Large intestine (tissue), 3 donors: ENCODE results near the gene FMOD. TPM values are rescaled to one million over a fixed set of nuclear protein-coding genes. Genes with fewer than 3 reads are reported as not detected.

Experiments used
- DNase-seq, 2 donors: peaks; one replicate each; pipeline versions ENCODE4 v3.0.0 to v3.0.0-alpha.2; 2013
- H3K27ac ChIP-seq: one replicate; pipeline ENCODE4 v1.5.1; 2013; ENCODE audit warnings: low read length
- H3K27me3 ChIP-seq: 2 replicates; pipeline ENCODE4 v1.6.1; 2013; ENCODE audit warnings: low read length; ENCODE audit not compliant: control insufficient read depth, insufficient read depth
- H3K36me3 ChIP-seq: 2 replicates; pipeline ENCODE4 v1.6.1; 2013; ENCODE audit warnings: low read length; ENCODE audit not compliant: control insufficient read depth, insufficient read depth
- H3K4me1 ChIP-seq: one replicate; pipeline ENCODE4 v1.6.1; 2013; ENCODE audit warnings: low read length; ENCODE audit not compliant: control insufficient read depth, insufficient read depth
- H3K4me3 ChIP-seq: one replicate; pipeline ENCODE4 v1.5.1; 2013; ENCODE audit warnings: low read length
- H3K9me3 ChIP-seq: one replicate; pipeline ENCODE4 v1.6.1; 2013; ENCODE audit warnings: mild to moderate bottlenecking, low read depth, low read length, moderate library complexity; ENCODE audit not compliant: control insufficient read depth
- WGBS: methylation state at CpG from one replicate; pipeline ENCODE4 v1.1.5; 2013; ENCODE audit warnings: low lambda C conversion rate; ENCODE audit not compliant: insufficient coverage; 5-methylcytosine and 5-hydroxymethylcytosine counted together
- polyA plus RNA-seq: library from polyadenylated mRNA; unstranded; fragments of 120-200 nt; gene quantifications from one replicate; pipeline ENCODE4 v1.2.1, GENCODE V29; 2013

Gene FMOD
- polyA plus RNA-seq, 1 donor: 104 TPM

- Histone ChIP-seq H3K27me3 (no peaks in the 10 kb centered on the region), H3K4me3 (no peak overlapping the region), H3K9me3 (no peaks in the 10 kb centered on the region), H3K27ac (no peak overlapping the region), H3K36me3 (no peaks in the 10 kb centered on the region), H3K4me1 (peaks cover 30% of the 10 kb centered on the region)
- no peak for DNase-seq
Observed at GRCh38 chr1:203362720-203363025, 11.8 kb upstream of the FMOD start.

DNA sequence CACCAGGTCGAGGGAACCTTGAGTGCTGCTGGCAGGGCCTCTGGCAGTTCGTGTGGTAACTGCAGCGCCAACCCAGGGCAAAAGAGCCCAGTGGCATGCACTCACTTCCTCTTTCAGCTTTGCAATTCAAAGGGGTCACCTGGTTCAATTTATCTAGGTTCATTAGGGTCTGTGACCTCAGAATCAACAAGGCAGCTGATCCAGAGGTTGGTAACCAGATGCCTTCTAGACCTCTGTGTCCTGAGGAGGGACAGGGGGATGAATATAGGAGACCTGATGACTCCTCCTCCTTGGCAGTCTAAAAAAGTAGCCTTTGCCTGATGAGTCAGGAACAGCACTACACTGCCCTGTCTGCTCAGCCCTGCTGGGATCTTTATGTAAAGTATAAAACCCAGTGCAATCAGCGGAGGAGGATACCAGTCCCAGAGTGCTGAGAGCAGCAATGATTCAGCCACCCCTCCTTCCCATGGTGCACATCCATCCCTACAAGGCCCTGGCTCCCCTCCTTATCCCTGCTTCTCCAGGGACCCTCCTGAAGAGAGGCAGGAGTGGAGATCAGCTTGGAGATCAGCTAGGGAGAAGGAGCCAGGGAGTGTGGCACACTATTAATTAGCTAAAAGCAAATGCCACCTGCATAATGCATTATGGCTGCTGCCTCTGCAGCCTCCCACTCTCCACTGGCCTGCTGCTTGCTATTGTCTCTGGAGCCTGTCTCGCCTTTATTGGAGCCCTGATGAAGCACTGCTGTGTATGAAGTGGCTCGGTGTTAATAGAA lies 11.2 kb upstream of the FMOD start:
- WGBS: no CpG with 5 or more reads among the region's 6 CpGs
- Histone ChIP-seq H3K4me1 (peaks cover 25% of the 10 kb centered on the region), H3K27me3 (no peaks in the 10 kb centered on the region), H3K9me3 (no peaks in the 10 kb centered on the region), H3K27ac (no peak overlapping the region), H3K36me3 (no peaks in the 10 kb centered on the region), H3K4me3 (no peak overlapping the region)
- DNase-seq: no peak

- no peaks in the 10 kb centered on the region for H3K27me3 ChIP-seq
- no peak overlapping the region for H3K27ac ChIP-seq
- no CpG with 5 or more reads among the region's 10 CpGs for WGBS
- peaks cover 18% of the 10 kb centered on the region for H3K4me1 ChIP-seq
- no peak for DNase-seq
- no peaks in the 10 kb centered on the region for H3K36me3 ChIP-seq
- no peak overlapping the region for H3K4me3 ChIP-seq
- H3K9me3 ChIP-seq: no peaks in the 10 kb centered on the region
Observed at GRCh38 chr1:203360547-203361185, 9.7 kb upstream of the FMOD start.

DNA sequence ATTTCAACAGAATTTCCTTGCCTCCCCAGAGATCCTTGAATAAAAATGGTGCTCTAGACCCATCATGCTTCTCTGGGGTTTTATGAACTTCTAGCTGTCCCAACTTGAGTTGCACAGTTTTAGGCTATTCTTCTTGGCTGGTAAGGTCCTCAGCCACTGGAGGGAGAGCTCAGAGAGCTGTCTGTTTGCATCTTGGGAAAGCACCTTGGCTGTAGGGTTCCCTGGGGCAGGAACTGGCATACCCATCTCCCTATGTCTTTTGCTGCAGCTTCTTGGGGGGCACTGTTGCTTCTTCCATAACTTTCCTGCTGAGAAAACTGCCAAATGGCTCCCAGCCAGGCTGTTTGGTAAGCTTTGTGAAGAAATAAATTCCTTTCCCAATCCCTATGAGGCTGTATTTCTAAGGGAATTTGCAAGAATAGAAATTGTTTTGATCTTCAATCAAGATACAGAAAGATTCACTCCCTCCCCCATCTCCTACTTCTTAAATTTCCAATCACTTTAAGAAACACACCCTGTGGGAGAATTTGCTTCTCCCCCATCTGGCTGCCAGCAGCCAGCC lies 8.2 kb upstream of the FMOD start:
- Histone ChIP-seq H3K27me3 (no peaks in the 10 kb centered on the region), H3K4me1 (peaks cover 3% of the 10 kb centered on the region), H3K27ac (no peak overlapping the region), H3K9me3 (no peaks in the 10 kb centered on the region), H3K36me3 (no peaks in the 10 kb centered on the region), H3K4me3 (no peak overlapping the region)
- DNase-seq: no peak

- no peaks in the 10 kb centered on the region for H3K36me3 ChIP-seq
- no peak overlapping the region for H3K4me3 ChIP-seq
- no peaks in the 10 kb centered on the region for H3K9me3 ChIP-seq
- whole genome bisulfite sequencing: no CpG with 5 or more reads among the region's 2 CpGs
- H3K27me3 ChIP-seq: no peaks in the 10 kb centered on the region
- no peak overlapping the region for H3K27ac ChIP-seq
- DNase-seq: no peak
- peaks cover 26% of the 10 kb centered on the region for H3K4me1 ChIP-seq
Observed at GRCh38 chr1:203354246-203354645, 3.3 kb upstream of the FMOD start.

DNA sequence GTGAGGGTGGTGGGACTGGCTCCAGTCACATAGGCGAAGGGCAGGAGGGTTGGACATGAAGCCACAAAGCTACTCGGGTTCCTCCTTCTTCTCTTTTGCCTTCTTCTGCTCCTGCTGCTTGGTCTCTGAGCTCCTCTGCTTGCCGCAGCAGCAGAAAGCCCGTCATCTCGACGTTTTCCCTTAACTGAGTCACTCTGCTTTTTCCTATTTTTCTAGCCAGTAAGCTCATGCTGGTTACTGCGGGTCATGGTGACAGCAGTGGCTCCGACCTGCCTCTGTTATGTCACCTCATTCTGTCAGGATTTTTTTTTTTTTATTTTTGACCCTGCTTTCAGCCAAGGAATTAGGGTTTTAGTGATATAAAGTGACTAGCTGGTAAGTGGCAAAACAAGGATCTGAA lies 2.6 kb upstream of the FMOD start:
- Histone ChIP-seq H3K4me3 (no peak overlapping the region), H3K36me3 (no peaks in the 10 kb centered on the region), H3K27me3 (no peaks in the 10 kb centered on the region), H3K27ac (no peak overlapping the region), H3K9me3 (no peaks in the 10 kb centered on the region), H3K4me1 (peaks cover 31% of the 10 kb centered on the region)
- WGBS: 100% methylated on average over 2 of the region's 8 CpGs
- no peak for DNase-seq

- no peaks in the 10 kb centered on the region for H3K9me3 ChIP-seq
- H3K36me3 ChIP-seq: peaks cover 15% of the 10 kb centered on the region
- WGBS: no CpG with 5 or more reads among the region's 4 CpGs
- peak; percentile 73 to 86 for DNase-seq
- peak overlapping the region; percentile 30 for H3K4me3 ChIP-seq
- H3K27ac ChIP-seq: peak overlapping the region; percentile 72
- H3K4me1 ChIP-seq: peaks cover 31% of the 10 kb centered on the region
- H3K27me3 ChIP-seq: no peaks in the 10 kb centered on the region
Observed at GRCh38 chr1:203349773-203350524, 973 bp downstream of the FMOD start.

DNA sequence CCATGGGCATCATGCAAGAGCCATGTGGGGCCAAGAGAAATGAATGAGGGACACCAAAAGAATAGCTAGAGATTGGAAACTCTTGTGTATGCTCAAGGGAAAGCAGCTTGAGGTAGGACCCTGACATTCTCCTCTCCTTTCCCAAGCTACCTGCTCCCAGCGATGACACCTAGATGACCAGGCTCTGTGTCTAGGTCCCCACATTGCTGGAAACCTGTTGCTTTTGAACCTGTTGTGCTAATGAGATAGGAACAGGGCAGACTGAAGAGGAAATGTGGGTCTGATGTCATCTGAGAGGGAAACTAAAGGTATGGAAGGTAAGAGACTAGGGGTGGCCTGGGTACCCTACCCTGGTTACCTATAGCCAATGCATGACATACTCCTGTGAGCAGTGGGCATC lies 1.8 kb downstream of the FMOD start:
- Histone ChIP-seq H3K4me1 (peaks cover 31% of the 10 kb centered on the region), H3K27me3 (no peaks in the 10 kb centered on the region), H3K9me3 (no peaks in the 10 kb centered on the region), H3K27ac (no peak overlapping the region), H3K36me3 (peaks cover 15% of the 10 kb centered on the region), H3K4me3 (no peak overlapping the region)
- no CpG with 5 or more reads among the region's 1 CpG for WGBS
- DNase-seq: no peak

GRCh38 chr1:203346769-203347102 lies 4.2 kb downstream of the FMOD start:
- H3K27me3 ChIP-seq: no peaks in the 10 kb centered on the region
- no peak for DNase-seq
- no CpG with 5 or more reads among the region's 3 CpGs for WGBS
- peaks cover 44% of the 10 kb centered on the region for H3K4me1 ChIP-seq
- no peak overlapping the region for H3K27ac ChIP-seq
- H3K36me3 ChIP-seq: peaks cover 17% of the 10 kb centered on the region
- no peaks in the 10 kb centered on the region for H3K9me3 ChIP-seq
- H3K4me3 ChIP-seq: no peak overlapping the region

GRCh38 chr1:203346060-203346768 lies 4.7 kb downstream of the FMOD start:
- H3K4me1 ChIP-seq: peaks cover 39% of the 10 kb centered on the region
- H3K4me3 ChIP-seq: no peak overlapping the region
- WGBS: no CpG with 5 or more reads among the region's 7 CpGs
- H3K27me3 ChIP-seq: no peaks in the 10 kb centered on the region
- peaks cover 17% of the 10 kb centered on the region for H3K36me3 ChIP-seq
- H3K9me3 ChIP-seq: no peaks in the 10 kb centered on the region
- no peak overlapping the region for H3K27ac ChIP-seq
- DNase-seq: no peak
